GM19239 (cell line): ENCODE measurements around the gene RIOK3.

Experiments
- DNase-seq: peaks from one replicate; pipeline ENCODE4 v3.0.0; 2011; ENCODE audit warnings: low spot score; ENCODE audit not compliant: insufficient read length
- FAIRE-seq: peaks from 2 replicates; lab custom pipeline; 2011; peaks lifted over from hg19 to GRCh38; lab: Jason Lieb, UNC

RIOK3 gene

GRCh38 chr18:23523429-23524212 is 70.5 kb downstream of the RIOK3 start:
- no peak for DNase-seq
- no peak for FAIRE-seq

DNA sequence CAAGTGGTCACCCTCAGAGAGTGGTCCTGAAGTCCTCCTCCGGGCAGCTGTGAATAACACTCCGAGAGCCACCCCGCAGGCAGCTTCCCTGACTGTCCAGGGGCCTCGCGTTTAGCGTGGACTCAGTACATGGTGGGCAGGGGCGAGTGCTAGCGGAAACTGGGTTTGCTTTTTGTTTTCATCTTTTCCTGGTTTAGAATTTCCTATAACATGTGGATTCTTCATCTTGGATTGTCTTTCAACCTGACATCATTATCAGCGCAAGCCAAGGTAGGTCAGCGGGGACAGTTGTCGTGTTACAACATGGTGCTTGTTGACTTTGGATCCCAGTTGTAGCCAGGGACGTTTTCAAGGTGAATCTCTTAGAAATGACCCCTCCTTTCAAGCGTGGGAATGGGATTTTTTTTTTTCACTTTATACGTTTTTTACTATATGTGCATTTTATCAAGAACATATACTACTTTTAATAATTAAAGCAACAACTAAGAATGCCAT is 71.2 kb downstream of the RIOK3 start:
- DNase-seq (no peak), FAIRE-seq (no peak)

- no peak for DNase-seq
- no peak for FAIRE-seq
Observed at GRCh38 chr18:23526501-23527063, 73.5 kb downstream of the RIOK3 start.

DNA sequence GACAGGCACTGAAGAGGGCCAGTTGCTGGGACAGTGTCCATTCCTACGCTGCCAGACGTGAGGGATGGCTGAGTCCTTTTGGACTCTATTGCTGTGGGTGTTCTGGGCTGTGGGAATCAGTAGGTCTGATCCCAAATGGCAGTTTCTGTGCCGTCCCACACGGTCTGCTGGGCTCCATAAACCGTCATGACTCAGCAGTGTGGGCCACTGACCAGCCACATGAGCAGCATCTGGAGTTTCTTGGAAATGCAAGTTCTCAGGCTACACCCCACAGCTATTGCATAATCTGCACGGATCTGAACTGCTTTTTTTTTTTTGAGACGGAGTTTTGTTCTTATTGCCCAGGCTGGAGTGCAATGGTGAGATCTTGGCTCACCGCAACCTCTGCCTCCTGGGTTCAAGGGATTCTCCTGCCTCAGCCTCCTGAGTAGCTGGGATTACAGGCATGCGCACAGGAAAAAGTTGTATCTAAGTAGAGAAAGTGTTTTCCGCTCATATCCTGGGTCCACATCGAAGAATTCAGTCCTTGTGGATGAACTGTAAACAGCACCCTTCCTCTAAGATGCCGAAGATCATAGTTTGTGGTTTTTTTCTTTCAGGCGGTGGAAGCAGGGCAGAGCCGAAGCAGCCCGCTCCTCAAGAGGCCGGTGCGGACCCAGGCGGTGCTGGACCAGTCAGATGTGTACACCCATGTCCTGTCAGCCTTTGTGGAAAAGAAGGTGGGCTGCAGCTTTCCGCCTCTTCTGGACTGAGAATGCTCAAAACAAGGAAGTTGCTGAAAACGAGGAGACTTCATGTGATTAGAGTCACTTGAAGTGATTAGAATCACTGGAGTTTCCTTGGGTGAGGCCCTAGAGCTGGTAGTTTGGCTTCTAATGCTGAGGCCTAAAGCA is 75.7 kb downstream of the RIOK3 start:
- DNase-seq (no peak), FAIRE-seq (no peak)

- DNase-seq = no peak
- no peak for FAIRE-seq
Observed at GRCh38 chr18:23529604-23530003, 76.5 kb downstream of the RIOK3 start.

- DNase-seq (no peak), FAIRE-seq (no peak)
Observed at GRCh38 chr18:23530195-23530594, 77.1 kb downstream of the RIOK3 start.

DNA sequence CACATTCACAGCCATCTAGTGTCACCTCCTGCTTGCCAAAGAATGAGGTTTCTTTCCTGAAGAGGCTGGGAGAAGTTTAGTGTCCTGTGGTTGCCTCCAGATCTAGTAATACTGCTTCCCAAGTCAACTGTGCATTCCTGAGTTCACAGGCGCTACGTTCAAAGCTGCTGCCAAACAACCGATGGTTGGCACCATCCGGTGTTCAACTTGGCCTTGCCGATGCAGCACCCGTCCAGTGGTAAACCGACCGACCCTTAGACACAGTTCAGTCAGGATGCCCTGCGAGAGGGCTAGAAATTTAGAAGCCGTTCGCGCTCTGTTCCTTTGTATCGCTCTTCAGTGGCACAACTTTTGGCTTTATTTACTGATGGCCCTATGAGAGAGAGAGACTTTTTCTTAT is 78.8 kb downstream of the RIOK3 start:
- no peak for FAIRE-seq
- DNase-seq = no peak
